ENCODE results near the gene ANKH. TPM values are rescaled to one million over a fixed set of nuclear protein-coding genes. Genes with fewer than 3 reads are reported as not detected.

The ANKH gene
- total RNA-seq, 1 experiment from 2014 or later: 16.9 TPM

DNA sequence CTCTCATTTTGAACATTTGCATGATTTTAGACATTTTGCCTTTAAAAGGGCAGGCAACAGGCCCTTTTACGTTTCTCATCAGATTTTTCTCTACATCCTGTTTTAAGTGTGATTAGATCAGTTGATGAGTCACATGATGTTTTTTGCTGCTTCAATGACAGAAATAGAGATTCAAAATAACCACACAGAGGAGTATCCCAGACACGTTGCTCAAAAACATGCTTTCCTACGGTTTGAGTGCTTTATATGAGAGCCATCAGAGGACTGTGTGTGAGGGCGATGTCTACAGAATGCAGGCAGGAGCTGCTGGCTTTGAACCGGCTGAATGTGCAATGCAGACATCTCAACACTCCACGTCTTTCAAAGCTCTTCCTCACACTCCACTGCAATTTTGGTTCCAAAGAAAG lies 165.0 kb downstream of the ANKH start:
- TF ChIP-seq GRHL2 (CRISPR knock-in tag; IDR thresholded peaks at IDR 0.05; ENCODE audit: insufficient replicate concordance, severe bottlenecking): no peak
- no peak for TF ChIP-seq ZBTB21 (CRISPR knock-in tag; IDR thresholded peaks at IDR 0.05; ENCODE audit: borderline replicate concordance)
- TF ChIP-seq, protein P1, sequence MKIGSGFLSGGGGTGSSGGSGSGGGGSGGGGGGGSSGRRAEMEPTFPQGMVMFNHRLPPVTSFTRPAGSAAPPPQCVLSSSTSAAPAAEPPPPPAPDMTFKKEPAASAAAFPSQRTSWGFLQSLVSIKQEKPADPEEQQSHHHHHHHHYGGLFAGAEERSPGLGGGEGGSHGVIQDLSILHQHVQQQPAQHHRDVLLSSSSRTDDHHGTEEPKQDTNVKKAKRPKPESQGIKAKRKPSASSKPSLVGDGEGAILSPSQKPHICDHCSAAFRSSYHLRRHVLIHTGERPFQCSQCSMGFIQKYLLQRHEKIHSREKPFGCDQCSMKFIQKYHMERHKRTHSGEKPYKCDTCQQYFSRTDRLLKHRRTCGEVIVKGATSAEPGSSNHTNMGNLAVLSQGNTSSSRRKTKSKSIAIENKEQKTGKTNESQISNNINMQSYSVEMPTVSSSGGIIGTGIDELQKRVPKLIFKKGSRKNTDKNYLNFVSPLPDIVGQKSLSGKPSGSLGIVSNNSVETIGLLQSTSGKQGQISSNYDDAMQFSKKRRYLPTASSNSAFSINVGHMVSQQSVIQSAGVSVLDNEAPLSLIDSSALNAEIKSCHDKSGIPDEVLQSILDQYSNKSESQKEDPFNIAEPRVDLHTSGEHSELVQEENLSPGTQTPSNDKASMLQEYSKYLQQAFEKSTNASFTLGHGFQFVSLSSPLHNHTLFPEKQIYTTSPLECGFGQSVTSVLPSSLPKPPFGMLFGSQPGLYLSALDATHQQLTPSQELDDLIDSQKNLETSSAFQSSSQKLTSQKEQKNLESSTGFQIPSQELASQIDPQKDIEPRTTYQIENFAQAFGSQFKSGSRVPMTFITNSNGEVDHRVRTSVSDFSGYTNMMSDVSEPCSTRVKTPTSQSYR (CRISPR knock-in tag; IDR thresholded peaks at IDR 0.05): no peak
- TF ChIP-seq TEAD1 (CRISPR knock-in tag; IDR thresholded peaks at IDR 0.05): no peak
- TF ChIP-seq, protein P2, sequence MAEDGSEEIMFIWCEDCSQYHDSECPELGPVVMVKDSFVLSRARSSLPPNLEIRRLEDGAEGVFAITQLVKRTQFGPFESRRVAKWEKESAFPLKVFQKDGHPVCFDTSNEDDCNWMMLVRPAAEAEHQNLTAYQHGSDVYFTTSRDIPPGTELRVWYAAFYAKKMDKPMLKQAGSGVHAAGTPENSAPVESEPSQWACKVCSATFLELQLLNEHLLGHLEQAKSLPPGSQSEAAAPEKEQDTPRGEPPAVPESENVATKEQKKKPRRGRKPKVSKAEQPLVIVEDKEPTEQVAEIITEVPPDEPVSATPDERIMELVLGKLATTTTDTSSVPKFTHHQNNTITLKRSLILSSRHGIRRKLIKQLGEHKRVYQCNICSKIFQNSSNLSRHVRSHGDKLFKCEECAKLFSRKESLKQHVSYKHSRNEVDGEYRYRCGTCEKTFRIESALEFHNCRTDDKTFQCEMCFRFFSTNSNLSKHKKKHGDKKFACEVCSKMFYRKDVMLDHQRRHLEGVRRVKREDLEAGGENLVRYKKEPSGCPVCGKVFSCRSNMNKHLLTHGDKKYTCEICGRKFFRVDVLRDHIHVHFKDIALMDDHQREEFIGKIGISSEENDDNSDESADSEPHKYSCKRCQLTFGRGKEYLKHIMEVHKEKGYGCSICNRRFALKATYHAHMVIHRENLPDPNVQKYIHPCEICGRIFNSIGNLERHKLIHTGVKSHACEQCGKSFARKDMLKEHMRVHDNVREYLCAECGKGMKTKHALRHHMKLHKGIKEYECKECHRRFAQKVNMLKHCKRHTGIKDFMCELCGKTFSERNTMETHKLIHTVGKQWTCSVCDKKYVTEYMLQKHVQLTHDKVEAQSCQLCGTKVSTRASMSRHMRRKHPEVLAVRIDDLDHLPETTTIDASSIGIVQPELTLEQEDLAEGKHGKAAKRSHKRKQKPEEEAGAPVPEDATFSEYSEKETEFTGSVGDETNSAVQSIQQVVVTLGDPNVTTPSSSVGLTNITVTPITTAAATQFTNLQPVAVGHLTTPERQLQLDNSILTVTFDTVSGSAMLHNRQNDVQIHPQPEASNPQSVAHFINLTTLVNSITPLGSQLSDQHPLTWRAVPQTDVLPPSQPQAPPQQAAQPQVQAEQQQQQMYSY (CRISPR knock-in tag; IDR thresholded peaks at IDR 0.05): no peak
- TF ChIP-seq ZNF671 (CRISPR knock-in tag; IDR thresholded peaks at IDR 0.05): no peak
- TF ChIP-seq CBFB (CRISPR knock-in tag; IDR thresholded peaks at IDR 0.05; ENCODE audit: low read depth): no peak
- TF ChIP-seq, protein P3, sequence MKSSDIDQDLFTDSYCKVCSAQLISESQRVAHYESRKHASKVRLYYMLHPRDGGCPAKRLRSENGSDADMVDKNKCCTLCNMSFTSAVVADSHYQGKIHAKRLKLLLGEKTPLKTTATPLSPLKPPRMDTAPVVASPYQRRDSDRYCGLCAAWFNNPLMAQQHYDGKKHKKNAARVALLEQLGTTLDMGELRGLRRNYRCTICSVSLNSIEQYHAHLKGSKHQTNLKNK (CRISPR knock-in tag; IDR thresholded peaks at IDR 0.05): no peak
- no peak for TF ChIP-seq NR3C1 (CRISPR knock-in tag; conservative IDR thresholded peaks at IDR 0.05; ENCODE audit: low read depth)
- no peak for TF ChIP-seq HMGA2 (CRISPR knock-in tag; IDR thresholded peaks at IDR 0.05)
- no peak for TF ChIP-seq FOXP1 (CRISPR knock-in tag; IDR thresholded peaks at IDR 0.05; ENCODE audit: borderline replicate concordance)
- no peak for TF ChIP-seq FOXK1 (CRISPR knock-in tag; IDR thresholded peaks at IDR 0.05)
- no peak for TF ChIP-seq NFE2L1 (CRISPR knock-in tag; IDR thresholded peaks at IDR 0.05)
- no peak for TF ChIP-seq IRF2 (CRISPR knock-in tag; IDR thresholded peaks at IDR 0.05; ENCODE audit: borderline replicate concordance, low read depth)
- TF ChIP-seq ZNF423 (CRISPR knock-in tag; IDR thresholded peaks at IDR 0.05): no peak
- no peak for TF ChIP-seq SP1 (CRISPR knock-in tag; conservative IDR thresholded peaks at IDR 0.05)
- peaks cover 36% of the 10 kb centered on the region for H3K36me3 Mint-ChIP-seq
- DNase-seq (ENCODE audit: low spot score) (no peak), ATAC-seq (no peak)
- POLR2A ChIA-PET: no interaction called here
- H3K9me3 Mint-ChIP-seq: peaks cover 2% of the 10 kb centered on the region; the same call in 1 of the 2 replicates
- H3K4me3 Mint-ChIP-seq: no peak overlapping the region
- H3K27ac Mint-ChIP-seq: no peak overlapping the region
- H3K27me3 Mint-ChIP-seq (ENCODE audit: low read depth): no peaks in the 10 kb centered on the region
- CTCF ChIA-PET: interaction anchor here (0.7 to 1.2 kb wide), 2 partner anchors 21 to 297 kb away, joined by 3 to 5 read pairs; no protein-coding TSS in a partner anchor
- no peaks in the 10 kb centered on the region for H3K4me1 Mint-ChIP-seq

DNA sequence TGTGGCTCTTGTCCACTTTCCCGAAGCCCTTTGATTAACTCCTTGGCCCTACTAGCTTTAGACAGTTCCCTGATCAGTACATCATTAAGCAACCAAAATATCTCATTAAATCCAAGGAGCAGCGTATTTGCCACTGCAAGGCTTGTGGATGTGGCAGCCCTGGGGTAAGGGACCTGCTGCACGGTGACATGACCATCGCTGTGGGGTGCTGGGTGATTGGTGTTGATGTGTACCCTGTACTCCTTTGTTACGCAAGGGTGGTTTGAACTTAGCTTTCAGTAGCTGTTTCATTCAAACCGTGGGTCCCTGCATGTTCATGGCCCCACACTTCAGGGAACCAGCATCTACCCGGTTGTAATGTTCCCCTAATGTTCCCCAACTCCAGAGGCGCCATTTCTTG lies 166.0 kb downstream of the ANKH start:
- Mint-ChIP-seq H3K36me3 (peaks cover 28% of the 10 kb centered on the region), H3K27ac (no peak overlapping the region), H3K27me3 (ENCODE audit: low read depth) (no peaks in the 10 kb centered on the region), H3K9me3 (no peaks in the 10 kb centered on the region), H3K4me1 (no peaks in the 10 kb centered on the region), H3K4me3 (no peak overlapping the region)
- CTCF ChIA-PET: no interaction called here
- ATAC-seq (no peak), DNase-seq (ENCODE audit: low spot score) (no peak)
- POLR2A ChIA-PET: no interaction called here
- no peak for TF ChIP-seq ZNF121 (CRISPR knock-in tag; IDR thresholded peaks at IDR 0.05)
- TF ChIP-seq SMAD4 (CRISPR knock-in tag; IDR thresholded peaks at IDR 0.05): no peak
- TF ChIP-seq ELF4 (CRISPR knock-in tag; IDR thresholded peaks at IDR 0.05; ENCODE audit: low read depth): no peak
- no peak for TF ChIP-seq NFATC4 (CRISPR knock-in tag; IDR thresholded peaks at IDR 0.05)
- no peak for TF ChIP-seq FOXP1 (CRISPR knock-in tag; IDR thresholded peaks at IDR 0.05; ENCODE audit: borderline replicate concordance)
- no peak for TF ChIP-seq RELA (CRISPR knock-in tag; IDR thresholded peaks at IDR 0.05; ENCODE audit: borderline replicate concordance)
- TF ChIP-seq, protein P4, sequence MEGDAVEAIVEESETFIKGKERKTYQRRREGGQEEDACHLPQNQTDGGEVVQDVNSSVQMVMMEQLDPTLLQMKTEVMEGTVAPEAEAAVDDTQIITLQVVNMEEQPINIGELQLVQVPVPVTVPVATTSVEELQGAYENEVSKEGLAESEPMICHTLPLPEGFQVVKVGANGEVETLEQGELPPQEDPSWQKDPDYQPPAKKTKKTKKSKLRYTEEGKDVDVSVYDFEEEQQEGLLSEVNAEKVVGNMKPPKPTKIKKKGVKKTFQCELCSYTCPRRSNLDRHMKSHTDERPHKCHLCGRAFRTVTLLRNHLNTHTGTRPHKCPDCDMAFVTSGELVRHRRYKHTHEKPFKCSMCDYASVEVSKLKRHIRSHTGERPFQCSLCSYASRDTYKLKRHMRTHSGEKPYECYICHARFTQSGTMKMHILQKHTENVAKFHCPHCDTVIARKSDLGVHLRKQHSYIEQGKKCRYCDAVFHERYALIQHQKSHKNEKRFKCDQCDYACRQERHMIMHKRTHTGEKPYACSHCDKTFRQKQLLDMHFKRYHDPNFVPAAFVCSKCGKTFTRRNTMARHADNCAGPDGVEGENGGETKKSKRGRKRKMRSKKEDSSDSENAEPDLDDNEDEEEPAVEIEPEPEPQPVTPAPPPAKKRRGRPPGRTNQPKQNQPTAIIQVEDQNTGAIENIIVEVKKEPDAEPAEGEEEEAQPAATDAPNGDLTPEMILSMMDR (IDR thresholded peaks at IDR 0.05): no peak
- TF ChIP-seq, protein P5, sequence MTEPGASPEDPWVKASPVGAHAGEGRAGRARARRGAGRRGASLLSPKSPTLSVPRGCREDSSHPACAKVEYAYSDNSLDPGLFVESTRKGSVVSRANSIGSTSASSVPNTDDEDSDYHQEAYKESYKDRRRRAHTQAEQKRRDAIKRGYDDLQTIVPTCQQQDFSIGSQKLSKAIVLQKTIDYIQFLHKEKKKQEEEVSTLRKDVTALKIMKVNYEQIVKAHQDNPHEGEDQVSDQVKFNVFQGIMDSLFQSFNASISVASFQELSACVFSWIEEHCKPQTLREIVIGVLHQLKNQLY (CRISPR knock-in tag; IDR thresholded peaks at IDR 0.05): no peak
- no peak for TF ChIP-seq EMX1 (CRISPR knock-in tag; IDR thresholded peaks at IDR 0.05)
- no peak for TF ChIP-seq ESRRA (CRISPR knock-in tag; IDR thresholded peaks at IDR 0.05; ENCODE audit: borderline replicate concordance)
- TF ChIP-seq, protein P6, sequence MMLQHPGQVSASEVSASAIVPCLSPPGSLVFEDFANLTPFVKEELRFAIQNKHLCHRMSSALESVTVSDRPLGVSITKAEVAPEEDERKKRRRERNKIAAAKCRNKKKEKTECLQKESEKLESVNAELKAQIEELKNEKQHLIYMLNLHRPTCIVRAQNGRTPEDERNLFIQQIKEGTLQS (CRISPR knock-in tag; conservative IDR thresholded peaks at IDR 0.05): no peak
- no peak for TF ChIP-seq FOXJ3 (CRISPR knock-in tag; IDR thresholded peaks at IDR 0.05; ENCODE audit: borderline replicate concordance)
- TF ChIP-seq PRRX2 (CRISPR knock-in tag; IDR thresholded peaks at IDR 0.05): no peak
